HepG2 (cell line): ENCODE results near the gene PLA2G4F. TPM values are rescaled to one million over a fixed set of nuclear protein-coding genes. Genes with fewer than 3 reads are reported as not detected.

ENCODE experiments used
- BCL6 ChIP-seq: IDR thresholded peaks from 2 replicates; pipeline ENCODE4 v1.6.1; 2016; ENCODE audit warnings: missing genetic modification reagents, missing compliant biosample characterization
- E2F2 ChIP-seq: sonication (generic); formaldehyde crosslinking; IDR thresholded peaks from 2 replicates; pipeline ENCODE4 v1.4.0; 2020; ENCODE audit warnings: missing genetic modification reagents, borderline replicate concordance
- GZF1 ChIP-seq: sonication (generic); formaldehyde crosslinking; IDR thresholded peaks from 2 replicates; pipeline ENCODE4 v1.5.1; 2020; ENCODE audit warnings: mild to moderate bottlenecking, missing genetic modification reagents
- HMGXB4 ChIP-seq, 2 experiments: sonication (generic) in 1 of 2; formaldehyde crosslinking in 1 of 2; IDR thresholded peaks; 2 replicates each; pipeline versions ENCODE4 v1.4.0 to v1.6.1; 2018 to 2020; ENCODE audit warnings: missing genetic modification reagents in 2 of 2, borderline replicate concordance in 1 of 2, low read depth in 1 of 2, mild to moderate bottlenecking in 1 of 2, missing biosample characterization in 1 of 2
- IRF9 ChIP-seq: sonication (generic); formaldehyde crosslinking; IDR thresholded peaks from 2 replicates; pipeline ENCODE4 v1.8.0; 2022; ENCODE audit warnings: missing genetic modification reagents, mild to moderate bottlenecking, borderline replicate concordance
- KDM5B ChIP-seq: sonication (generic); formaldehyde crosslinking; IDR thresholded peaks from 2 replicates; pipeline ENCODE4 v1.4.0; 2020; ENCODE audit warnings: missing genetic modification reagents, mild to moderate bottlenecking, borderline replicate concordance
- KLF12 ChIP-seq: sonication (generic); formaldehyde crosslinking; IDR thresholded peaks from 2 replicates; pipeline ENCODE4 v1.4.0; 2020; ENCODE audit warnings: missing genetic modification reagents, borderline replicate concordance
- MBNL3 ChIP-seq: fragments of 250-450 bp; sonication (Bioruptor Pico); conservative IDR thresholded peaks from 2 replicates; pipeline ENCODE4 v1.8.0; 2022; ENCODE audit warnings: mild to moderate bottlenecking, inconsistent platforms
- PRMT3 ChIP-seq: sonication (generic); formaldehyde crosslinking; IDR thresholded peaks from 2 replicates; pipeline ENCODE4 v1.8.1; 2022; ENCODE audit warnings: low read depth, mild to moderate bottlenecking, moderate library complexity, missing genetic modification reagents, borderline replicate concordance
- RBAK ChIP-seq: sonication (generic); formaldehyde crosslinking; IDR thresholded peaks from 2 replicates; pipeline ENCODE4 v1.5.1; 2020; ENCODE audit warnings: mild to moderate bottlenecking, missing genetic modification reagents
- REL ChIP-seq: sonication (generic); formaldehyde crosslinking; conservative IDR thresholded peaks from 2 replicates; pipeline ENCODE4 v1.8.0; 2022; ENCODE audit warnings: mild to moderate bottlenecking, missing genetic modification reagents, moderate library complexity
- SMC3 ChIP-seq: IDR thresholded peaks from 2 replicates; pipeline ENCODE4 v1.6.1; 2011; ENCODE audit warnings: low read length, improper control_type of control experiment
- TEAD2 ChIP-seq: sonication (generic); formaldehyde crosslinking; IDR thresholded peaks from 2 replicates; pipeline ENCODE4 v1.9.0; 2021; ENCODE audit warnings: missing genetic modification reagents
- USF2 ChIP-seq, 2 experiments: sonication (generic) in 1 of 2; formaldehyde crosslinking in 1 of 2; IDR thresholded peaks; 2 replicates each; pipeline versions ENCODE4 v1.5.1 to v1.6.1; 2011 to 2020; ENCODE audit warnings: borderline replicate concordance in 1 of 2, low read depth in 1 of 2, low read length in 1 of 2, mild to moderate bottlenecking in 1 of 2, missing genetic modification reagents in 1 of 2, moderate library complexity in 1 of 2
- ZBTB1 ChIP-seq: sonication (generic); formaldehyde crosslinking; IDR thresholded peaks from 2 replicates; pipeline ENCODE4 v1.4.0; 2020; ENCODE audit warnings: missing genetic modification reagents, borderline replicate concordance
- ZBTB3 ChIP-seq: sonication (generic); formaldehyde crosslinking; IDR thresholded peaks from 2 replicates; pipeline ENCODE4 v1.4.0; 2020; ENCODE audit warnings: low read depth, mild to moderate bottlenecking, moderate library complexity, missing genetic modification reagents, borderline replicate concordance
- ZBTB33 ChIP-seq: sonication (generic); formaldehyde crosslinking; IDR thresholded peaks from 2 replicates; pipeline ENCODE4 v1.4.0; 2020; ENCODE audit warnings: missing genetic modification reagents
- ZEB1 ChIP-seq: IDR thresholded peaks from 2 replicates; pipeline ENCODE4 v1.6.1; 2012; ENCODE audit warnings: mild to moderate bottlenecking, low read depth, inconsistent platforms; ENCODE audit not compliant: insufficient replicate concordance
- ZFP62 ChIP-seq: sonication (generic); formaldehyde crosslinking; IDR thresholded peaks from 2 replicates; pipeline ENCODE4 v1.4.0; 2020; ENCODE audit warnings: missing genetic modification reagents
- ZNF317 ChIP-seq: sonication (generic); formaldehyde crosslinking; IDR thresholded peaks from 2 replicates; pipeline ENCODE4 v1.5.0; 2020; ENCODE audit warnings: mild to moderate bottlenecking, missing genetic modification reagents
- ZNF83 ChIP-seq: sonication (generic); formaldehyde crosslinking; IDR thresholded peaks from 2 replicates; pipeline ENCODE4 v1.4.0; 2020; ENCODE audit warnings: missing genetic modification reagents, mild to moderate bottlenecking, borderline replicate concordance
- polyA plus RNA-seq, 8 experiments: library from polyadenylated mRNA; depleted of rRNA in 3 of 8; stranded (reverse) in 7 of 8; unstranded in 1 of 8; fragments of >200 nt; fragmentation: Illumina TruSeq in 4 of 8; extraction: Trizol in 4 of 8; gene quantifications; 2 replicates each; pipeline versions ENCODE4 v1.2.1 to v1.2.3, GENCODE V29; 2011 to 2016; ENCODE audit warnings: low read depth in 4 of 8, missing spikeins in 1 of 8, mixed read lengths in 1 of 8; ENCODE audit not compliant: insufficient read depth in 1 of 8
- total RNA-seq, 5 experiments: library from RNA; depleted of rRNA; stranded (reverse); fragments of >200 nt; fragmentation: Illumina TruSeq; extraction: Trizol; gene quantifications; 2 replicates each; pipeline ENCODE4 v1.2.3, GENCODE V29; 2016; ENCODE audit warnings: low read depth in 1 of 5

PLA2G4F gene
- total and polyA plus RNA-seq, 2 of the 13 experiments (the other 11 are each of a cell fraction or from before 2014, with no cell fraction given), result 0.07 TPM; not detected in 1

GRCh38 chr15:42194513-42194912 lies 38.1 kb upstream of the PLA2G4F start (continued):
- TF ChIP-seq ZNF83 (CRISPR knock-in tag) (no peak), REL (CRISPR knock-in tag) (no peak), MBNL3 (CRISPR knock-in tag) (no peak), KLF12 (CRISPR knock-in tag) (no peak), BCL6 (CRISPR knock-in tag) (0 out of 2 replicates have a peak, but pooled peaks have one; percentile 31), GZF1 (no peak), E2F2 (CRISPR knock-in tag) (no peak), RBAK (CRISPR knock-in tag) (no peak), ZNF317 (CRISPR knock-in tag) (no peak), ZBTB3 (CRISPR knock-in tag) (no peak), KDM5B (CRISPR knock-in tag) (no peak), ZBTB33 (CRISPR knock-in tag) (peak; percentile 95), TEAD2 (no peak), PRMT3 (CRISPR knock-in tag) (no peak), HMGXB4 (CRISPR knock-in tag; IDR thresholded peaks at IDR 0.05; ENCODE audit: borderline replicate concordance in 1 of 2, low read depth in 1 of 2) (no peak), USF2 (IDR thresholded peaks at IDR 0.05; ENCODE audit: low read depth, low read length) (no peak), USF2 (CRISPR knock-in tag; IDR thresholded peaks at IDR 0.05; ENCODE audit: borderline replicate concordance) (no peak), IRF9 (CRISPR knock-in tag) (no peak), ZEB1 (no peak), ZFP62 (CRISPR knock-in tag) (no peak), SMC3 (0 out of 2 replicates have a peak, but pooled peaks have one; percentile 31), ZBTB1 (no peak)
